ENCODE results near the gene SPR.

SPR gene

DNA sequence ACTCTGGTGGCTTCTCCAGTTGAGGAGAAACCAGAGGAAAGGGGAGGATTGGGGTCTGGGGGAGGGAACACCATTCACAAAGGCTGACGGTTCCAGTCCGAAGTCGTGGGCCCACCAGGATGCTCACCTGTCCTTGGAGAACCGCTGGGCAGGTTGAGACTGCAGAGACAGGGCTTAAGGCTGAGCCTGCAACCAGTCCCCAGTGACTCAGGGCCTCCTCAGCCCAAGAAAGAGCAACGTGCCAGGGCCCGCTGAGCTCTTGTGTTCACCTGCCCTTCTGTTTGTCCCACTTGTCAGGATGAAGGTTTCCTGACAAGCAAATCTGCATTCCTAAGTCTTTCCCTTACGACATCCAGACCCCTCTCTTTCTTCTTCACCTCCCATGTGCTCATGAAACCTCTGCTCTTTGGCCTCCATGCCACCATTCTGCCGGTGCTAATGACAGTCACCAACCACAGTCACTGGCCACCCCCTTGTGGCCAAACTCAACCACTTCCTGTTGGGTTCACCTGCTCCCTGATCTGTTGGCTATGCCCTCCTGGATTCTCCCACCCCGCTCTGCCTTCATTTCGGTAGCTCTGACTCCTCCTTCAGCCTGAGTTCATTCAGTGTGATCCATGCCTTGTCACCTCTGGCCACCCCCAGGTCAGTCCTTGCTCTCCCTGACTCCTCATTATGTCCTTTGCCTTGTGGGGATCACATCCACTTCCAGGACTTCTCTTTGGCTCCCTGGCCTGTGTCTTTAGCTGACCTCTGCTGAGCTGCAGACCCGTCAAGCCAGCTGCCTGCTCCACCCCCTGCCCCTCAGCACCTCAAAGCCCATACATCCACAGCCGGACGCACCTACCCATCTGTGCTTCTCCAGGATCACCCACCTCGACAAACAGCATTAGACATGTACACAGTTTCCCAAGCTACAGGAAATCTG is 47.7 kb downstream of the SPR start:
- ATAC-seq (replicated peaks) (no peak), DNase-seq (no peak)
- Mint-ChIP-seq H3K36me3 (ENCODE audit: insufficient read depth) (no peaks in the 10 kb centered on the region), H3K4me3 (no peak overlapping the region), H3K27me3 (peaks cover 22 to 45% of the 10 kb centered on the region in 2 donors), H3K27ac (peak overlapping the region; percentile 9 to 41), H3K9me3 (no peaks in the 10 kb centered on the region), H3K4me1 (ENCODE audit: low read depth in 2 of 2) (peaks cover 1 to 5% of the 10 kb centered on the region in 2 donors)

DNA sequence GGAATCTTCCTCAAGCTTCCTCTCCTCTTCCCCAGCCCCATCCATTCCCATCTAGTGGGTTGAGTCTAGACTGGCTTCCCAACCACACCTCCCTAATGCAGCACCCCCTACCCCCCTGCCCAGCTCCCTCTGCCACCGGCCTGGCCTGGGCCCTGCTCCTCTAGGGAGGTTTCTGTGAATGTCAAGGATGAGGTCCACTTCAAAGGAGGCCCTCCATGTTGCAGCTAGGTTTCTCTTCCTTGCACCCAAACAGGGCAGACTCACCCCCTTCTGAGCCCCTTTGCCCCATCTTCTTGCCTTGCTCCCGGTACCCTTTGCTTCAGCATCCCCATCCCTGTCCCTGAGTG is 48.4 kb downstream of the SPR start:
- no peaks in the 10 kb centered on the region for H3K9me3 Mint-ChIP-seq
- peaks cover 22 to 45% of the 10 kb centered on the region in 2 donors for H3K27me3 Mint-ChIP-seq
- DNase-seq (no peak), ATAC-seq (replicated peaks) (no peak)
- no peak overlapping the region for H3K4me3 Mint-ChIP-seq
- no peaks in the 10 kb centered on the region for H3K36me3 Mint-ChIP-seq (ENCODE audit: insufficient read depth)
- no peak overlapping the region for H3K27ac Mint-ChIP-seq
- H3K4me1 Mint-ChIP-seq (ENCODE audit: low read depth in 2 of 2) = peaks cover 1 to 5% of the 10 kb centered on the region in 2 donors

DNA sequence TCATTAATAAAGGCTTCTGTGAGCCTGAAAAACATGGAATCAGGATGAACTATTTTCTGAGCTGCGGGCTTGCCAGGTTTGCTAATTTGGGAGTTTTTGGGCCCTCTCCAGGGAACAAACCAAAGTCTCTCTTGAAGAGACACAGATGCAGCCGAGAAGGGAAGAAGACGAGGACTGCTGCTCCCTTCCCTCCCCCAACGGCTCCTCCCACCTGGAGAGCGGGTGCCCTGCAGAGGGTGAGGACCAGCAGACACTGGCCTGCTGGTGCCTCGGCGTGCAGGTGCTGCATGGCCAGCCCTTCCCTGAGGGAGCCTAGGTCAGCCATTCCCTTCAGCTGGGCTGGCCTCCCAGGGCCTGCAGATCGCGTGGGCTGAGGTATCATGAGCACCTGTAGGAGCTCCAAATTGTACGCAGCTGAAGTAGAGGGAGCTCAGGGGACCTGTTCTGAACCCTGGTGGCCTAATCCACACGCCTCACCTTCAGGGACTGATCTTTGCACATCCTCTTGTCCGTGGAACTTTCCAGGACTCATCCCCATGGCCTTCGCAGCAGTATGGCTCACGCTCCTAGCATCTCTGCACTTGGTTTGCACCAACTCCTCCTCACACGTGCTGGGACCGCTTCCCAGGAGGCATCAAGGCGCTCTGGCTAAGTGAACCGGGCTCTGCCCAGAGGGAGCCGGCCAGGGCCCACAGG is 49.6 kb downstream of the SPR start:
- ATAC-seq (replicated peaks) (no peak), DNase-seq (no peak)
- Mint-ChIP-seq H3K27ac (no peak overlapping the region), H3K36me3 (ENCODE audit: insufficient read depth) (no peaks in the 10 kb centered on the region), H3K4me1 (ENCODE audit: low read depth in 2 of 2) (peaks cover 1 to 5% of the 10 kb centered on the region in 2 donors), H3K4me3 (no peak overlapping the region), H3K27me3 (peaks cover 22 to 45% of the 10 kb centered on the region in 2 donors), H3K9me3 (no peaks in the 10 kb centered on the region)

DNA sequence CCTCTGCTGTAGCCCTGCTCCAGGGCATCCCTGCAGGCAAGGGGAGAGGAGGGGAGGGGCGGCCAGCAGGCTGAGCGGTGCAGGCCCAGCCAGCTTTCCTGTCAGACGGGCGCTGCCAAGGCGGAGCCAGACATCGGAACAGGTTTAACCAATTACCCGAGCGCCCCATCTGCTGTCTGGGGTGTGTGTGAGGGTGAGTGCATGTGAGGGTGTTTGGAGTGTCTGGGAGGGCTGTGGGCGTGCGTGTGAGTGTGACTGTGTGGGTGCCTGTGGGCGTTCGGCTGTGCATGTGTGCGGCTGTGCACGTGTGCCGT is 50.1 kb downstream of the SPR start:
- Mint-ChIP-seq H3K9me3 (no peaks in the 10 kb centered on the region), H3K36me3 (ENCODE audit: insufficient read depth) (no peaks in the 10 kb centered on the region), H3K27me3 (peaks cover 22 to 45% of the 10 kb centered on the region in 2 donors), H3K4me1 (ENCODE audit: low read depth in 2 of 2) (peaks cover 1 to 5% of the 10 kb centered on the region in 2 donors), H3K27ac (no peak overlapping the region), H3K4me3 (no peak overlapping the region)
- DNase-seq (no peak), ATAC-seq (replicated peaks) (no peak)

DNA sequence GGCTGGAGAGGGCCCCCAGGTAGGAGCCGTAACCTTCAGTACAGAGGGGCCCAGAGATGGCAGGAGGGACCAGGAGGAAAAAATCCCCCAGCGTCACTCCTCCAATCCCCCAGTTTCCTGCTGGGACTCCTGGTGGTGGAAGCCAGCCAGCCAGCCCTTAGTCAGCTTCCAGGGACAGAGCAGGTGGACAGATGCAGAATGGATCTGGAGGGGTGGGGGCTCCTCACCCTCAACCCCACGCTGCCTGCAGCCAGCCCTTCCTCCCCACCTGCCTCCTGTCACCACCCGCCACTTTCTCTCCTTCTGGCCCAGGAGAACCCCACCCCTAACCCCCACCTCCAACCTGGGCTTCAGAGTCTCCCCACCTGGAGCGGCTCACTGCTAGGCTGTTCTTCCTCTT is 51.2 kb downstream of the SPR start:
- peaks cover 1 to 5% of the 10 kb centered on the region in 2 donors for H3K4me1 Mint-ChIP-seq (ENCODE audit: low read depth in 2 of 2)
- H3K36me3 Mint-ChIP-seq (ENCODE audit: insufficient read depth) = no peaks in the 10 kb centered on the region
- ATAC-seq (replicated peaks) (no peak), DNase-seq (no peak)
- H3K27me3 Mint-ChIP-seq = peaks cover 22 to 39% of the 10 kb centered on the region in 2 donors
- no peak overlapping the region for H3K27ac Mint-ChIP-seq
- no peaks in the 10 kb centered on the region for H3K9me3 Mint-ChIP-seq
- no peak overlapping the region for H3K4me3 Mint-ChIP-seq

DNA sequence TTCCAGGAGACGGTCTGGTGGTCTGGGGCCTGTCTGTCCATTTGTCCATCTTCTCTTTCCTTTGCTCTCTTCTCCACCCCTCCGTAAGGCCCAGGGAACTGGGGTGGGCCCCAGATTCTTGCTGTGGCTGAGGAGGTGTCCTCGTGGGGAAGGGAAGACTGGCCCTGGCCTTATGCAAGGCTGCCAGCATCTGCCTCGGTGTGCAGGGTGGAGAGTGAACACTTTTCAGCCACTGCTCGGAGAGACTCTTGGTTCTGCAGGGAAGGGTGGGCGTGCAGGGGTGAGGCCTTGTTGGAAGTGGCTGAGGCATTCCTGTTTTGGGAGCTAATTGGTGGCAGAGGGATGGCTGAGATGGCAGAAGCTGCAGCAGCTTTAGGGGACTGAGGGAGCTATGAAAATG is 53.2 kb downstream of the SPR start:
- Mint-ChIP-seq H3K36me3 (ENCODE audit: insufficient read depth) (no peaks in the 10 kb centered on the region), H3K9me3 (no peaks in the 10 kb centered on the region), H3K4me1 (ENCODE audit: low read depth in 2 of 2) (peaks cover 0 to under 1% of the 10 kb centered on the region in 2 donors), H3K4me3 (no peak overlapping the region), H3K27ac (no peak overlapping the region), H3K27me3 (peaks cover 16 to 20% of the 10 kb centered on the region in 2 donors)
- ATAC-seq (replicated peaks) (no peak), DNase-seq (no peak)

DNA sequence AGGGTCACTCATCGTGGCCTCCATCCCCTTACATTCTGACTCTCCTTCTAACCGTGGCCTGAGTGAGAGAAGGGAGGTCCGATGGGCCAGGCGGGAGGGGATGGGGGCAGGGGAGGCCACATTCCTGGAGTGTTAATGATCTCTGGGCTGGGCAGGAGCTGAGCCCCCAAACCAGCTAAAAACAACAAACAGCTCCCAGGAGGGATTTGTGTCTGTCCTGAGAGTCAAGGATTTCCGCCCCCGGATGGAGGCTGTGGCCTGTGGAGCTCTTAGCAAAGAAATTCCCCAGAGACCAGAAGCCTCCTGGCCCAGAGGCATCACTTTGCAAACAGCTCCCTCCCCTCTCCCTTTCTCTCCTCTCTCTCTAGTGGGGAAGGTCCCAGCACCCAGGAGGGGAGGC is 53.6 kb downstream of the SPR start:
- no peak for ATAC-seq (replicated peaks)
- Mint-ChIP-seq H3K4me1 (ENCODE audit: low read depth in 2 of 2) (no peaks in the 10 kb centered on the region), H3K4me3 (no peak overlapping the region), H3K27ac (no peak overlapping the region), H3K9me3 (no peaks in the 10 kb centered on the region), H3K36me3 (ENCODE audit: insufficient read depth) (no peaks in the 10 kb centered on the region), H3K27me3 (peaks cover 12 to 16% of the 10 kb centered on the region in 2 donors)
- no peak for DNase-seq

All from effector memory CD8-positive, alpha-beta T cell (primary cell).